Activated T-helper 1 cell treated with anti-CD3 and anti-CD28 coated beads, Interleukin-12 subunit alpha, Interleukin-12 subunit beta, Interleukin-2, Interleukin-4 antibody, amounts not matched to agents 30 ng/mL and 10 ng/mL and 1 ng/mL, durations not matched to agents 14 hours and 24 hours and 36 hours (primary cell): Measurements from ENCODE around the gene SUGCT. TPM values are rescaled to one million over a fixed set of nuclear protein-coding genes. Genes with fewer than 3 reads are reported as not detected.
"Not testable (repeated sequence)": the region's sequence is repeated elsewhere in the genome, so short reads cannot be mapped to it uniquely, and the experiment has no call there.

Source experiments
- DNase-seq: peaks from one replicate; pipeline ENCODE4 v3.0.0; 2021; ENCODE audit warnings: low spot score
- H3K27ac Mint-ChIP-seq: one replicate; pipeline ENCODE4 v1.8.0; 2021; ENCODE audit warnings: mild to moderate bottlenecking, mixed read lengths
- H3K27me3 Mint-ChIP-seq: one replicate; pipeline ENCODE4 v1.8.0; 2022; ENCODE audit warnings: mild to moderate bottlenecking, moderate library complexity, mixed read lengths; ENCODE audit not compliant: insufficient read depth
- H3K36me3 Mint-ChIP-seq: one replicate; pipeline ENCODE4 v1.8.0; 2021; ENCODE audit warnings: low read depth, mixed read lengths
- H3K4me1 Mint-ChIP-seq: one replicate; pipeline ENCODE4 v1.8.0; 2021; ENCODE audit warnings: low read depth, mixed read lengths
- H3K4me3 Mint-ChIP-seq: one replicate; pipeline ENCODE4 v1.8.0; 2021; ENCODE audit warnings: mild to moderate bottlenecking, moderate library complexity, mixed read lengths
- H3K9me3 Mint-ChIP-seq: one replicate; pipeline ENCODE4 v1.8.0; 2021; ENCODE audit warnings: mixed read lengths
- intact Hi-C: fragments of 100-400 bp; cut with micrococcal nuclease; formaldehyde crosslinking; loops from one replicate; pipeline ENCODE4 v1.15.1; 2024
- total RNA-seq: library from RNA; stranded (reverse); gene quantifications from 2 replicates; pipeline ENCODE4 v1.2.3, GENCODE V29; 2022

The SUGCT gene
- total RNA-seq, 1 donor from 2014 or later = not detected

DNA sequence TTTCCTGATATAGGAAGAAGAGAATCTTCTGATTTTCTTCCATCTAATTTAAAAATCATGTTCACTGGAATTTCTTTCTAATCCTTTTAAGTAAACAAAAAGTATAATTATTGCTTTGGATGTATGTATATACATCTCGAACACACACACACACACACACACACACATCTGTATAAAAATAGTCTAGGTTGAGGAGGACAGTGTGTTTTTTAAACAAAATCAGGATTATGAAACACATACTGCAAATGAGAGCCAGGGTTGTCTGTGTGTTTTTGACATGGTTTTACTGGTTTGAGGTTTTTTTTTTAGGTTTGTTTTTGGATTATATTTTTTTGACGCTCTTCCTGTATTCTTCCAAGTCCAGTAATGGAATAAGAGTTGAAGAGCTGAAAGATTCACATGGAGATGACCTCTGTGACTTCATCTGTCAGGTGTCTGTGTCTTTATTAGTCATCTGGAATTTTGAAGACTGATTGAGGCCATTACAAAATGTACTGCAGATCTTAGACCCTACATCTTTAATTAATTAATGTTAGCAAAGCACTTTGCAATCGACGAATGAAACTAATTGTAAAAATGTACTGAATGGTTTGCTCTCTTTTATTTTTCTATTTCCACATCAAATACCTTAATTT lies 237.1 kb downstream of the SUGCT start:
- Mint-ChIP-seq H3K27me3 (no peaks in the 10 kb centered on the region), H3K9me3 (peaks cover 4% of the 10 kb centered on the region), H3K4me1 (no peaks in the 10 kb centered on the region), H3K27ac (no peak overlapping the region), H3K4me3 (no peak overlapping the region), H3K36me3 (no peaks in the 10 kb centered on the region)
- intact Hi-C loops = no loop called here
- no peak for DNase-seq

DNA sequence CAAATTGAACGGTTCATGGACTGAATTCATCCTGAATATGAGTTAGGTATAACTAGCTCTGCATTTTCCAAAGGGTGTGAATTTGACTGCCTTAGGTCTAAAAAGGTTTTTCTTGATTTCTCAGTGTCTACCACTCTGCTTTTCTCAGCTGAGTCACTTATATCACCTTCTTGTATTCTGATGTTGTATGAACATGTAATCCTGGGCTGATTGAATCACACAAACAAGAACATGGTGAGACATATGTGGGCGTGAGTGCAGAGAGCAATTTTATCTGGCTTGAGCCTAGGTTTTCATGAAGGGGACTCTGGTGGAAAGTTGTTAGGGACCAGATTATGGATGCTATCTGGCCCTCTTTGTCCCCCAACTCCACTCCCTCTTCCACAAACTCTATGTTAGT lies 239.8 kb downstream of the SUGCT start:
- no peak overlapping the region for H3K4me3 Mint-ChIP-seq
- H3K4me1 Mint-ChIP-seq = no peaks in the 10 kb centered on the region
- no peak for DNase-seq
- H3K27ac Mint-ChIP-seq = no peak overlapping the region
- no peaks in the 10 kb centered on the region for H3K27me3 Mint-ChIP-seq
- H3K9me3 Mint-ChIP-seq = no peaks in the 10 kb centered on the region
- intact Hi-C loops = no loop called here
- no peaks in the 10 kb centered on the region for H3K36me3 Mint-ChIP-seq

DNA sequence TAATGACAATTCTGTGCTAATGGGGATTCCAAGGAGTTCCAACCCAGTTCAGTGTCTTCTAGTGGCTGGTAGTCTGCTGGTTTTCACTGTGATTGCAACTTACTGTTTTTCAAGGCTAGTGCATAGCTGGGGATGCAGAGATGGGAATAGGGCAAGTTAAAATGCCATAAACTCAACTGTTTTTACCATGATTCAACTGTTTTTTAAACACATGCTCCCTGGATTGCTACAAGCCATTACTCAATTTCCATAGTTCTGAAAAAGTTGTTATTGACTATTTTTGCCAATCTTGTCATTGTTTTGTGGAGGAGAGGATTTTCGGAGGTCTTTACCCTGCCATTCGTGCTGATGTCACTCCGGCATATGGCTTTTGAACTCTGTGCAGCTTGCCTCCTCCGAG lies 245.3 kb downstream of the SUGCT start:
- Mint-ChIP-seq H3K4me1 (no peaks in the 10 kb centered on the region), H3K9me3 (no peaks in the 10 kb centered on the region), H3K27me3 (peaks cover 2% of the 10 kb centered on the region), H3K36me3 (no peaks in the 10 kb centered on the region), H3K27ac (no peak overlapping the region), H3K4me3 (no peak overlapping the region)
- no peak for DNase-seq
- intact Hi-C loops = no loop called here

DNA sequence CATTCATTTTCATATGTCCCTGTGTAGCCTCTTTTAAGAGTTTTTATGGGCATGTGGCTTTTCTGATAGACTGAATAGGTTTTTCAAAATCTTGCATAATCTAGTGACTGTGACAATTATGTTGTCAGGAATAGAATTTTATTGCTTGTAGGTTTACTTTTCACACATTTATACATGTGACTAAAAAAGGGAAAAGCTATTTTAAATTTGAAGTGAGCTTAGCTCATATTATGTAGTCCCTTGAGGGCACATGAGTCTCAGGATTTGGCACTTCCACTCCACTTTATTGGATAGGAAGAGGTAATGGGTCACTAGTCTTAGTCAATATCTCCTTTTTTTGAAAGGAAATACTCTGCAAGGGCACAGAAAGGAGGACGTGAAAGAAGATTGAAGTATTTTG lies 247.3 kb downstream of the SUGCT start:
- Mint-ChIP-seq H3K27me3 (peaks cover 2% of the 10 kb centered on the region), H3K27ac (no peak overlapping the region), H3K4me3 (no peak overlapping the region), H3K9me3 (no peaks in the 10 kb centered on the region), H3K36me3 (no peaks in the 10 kb centered on the region), H3K4me1 (no peaks in the 10 kb centered on the region)
- intact Hi-C loops = no loop called here
- no peak for DNase-seq

DNA sequence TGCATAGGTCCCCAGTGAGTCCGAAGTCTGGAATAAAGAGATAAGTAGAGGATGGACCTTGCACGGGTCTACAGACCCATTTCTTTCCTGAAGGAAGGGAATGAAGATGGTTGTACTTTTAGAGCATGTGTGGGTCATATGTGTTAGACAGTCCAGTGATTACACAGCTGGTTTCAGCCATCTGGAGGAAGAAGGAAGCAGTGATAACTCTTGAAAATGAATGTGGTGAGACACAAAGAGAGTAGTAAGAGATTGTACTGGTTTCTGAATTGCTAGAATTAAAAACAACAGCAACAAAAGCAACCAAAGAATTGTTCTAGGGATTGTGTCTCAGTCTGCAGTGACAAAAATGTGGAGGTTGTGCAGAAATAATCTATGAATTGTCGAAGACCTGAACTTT lies 258.9 kb downstream of the SUGCT start:
- Mint-ChIP-seq H3K9me3 (no peaks in the 10 kb centered on the region), H3K27ac (no peak overlapping the region), H3K4me3 (no peak overlapping the region), H3K4me1 (no peaks in the 10 kb centered on the region), H3K27me3 (no peaks in the 10 kb centered on the region), H3K36me3 (no peaks in the 10 kb centered on the region)
- no peak for DNase-seq
- intact Hi-C loops = no loop called here

DNA sequence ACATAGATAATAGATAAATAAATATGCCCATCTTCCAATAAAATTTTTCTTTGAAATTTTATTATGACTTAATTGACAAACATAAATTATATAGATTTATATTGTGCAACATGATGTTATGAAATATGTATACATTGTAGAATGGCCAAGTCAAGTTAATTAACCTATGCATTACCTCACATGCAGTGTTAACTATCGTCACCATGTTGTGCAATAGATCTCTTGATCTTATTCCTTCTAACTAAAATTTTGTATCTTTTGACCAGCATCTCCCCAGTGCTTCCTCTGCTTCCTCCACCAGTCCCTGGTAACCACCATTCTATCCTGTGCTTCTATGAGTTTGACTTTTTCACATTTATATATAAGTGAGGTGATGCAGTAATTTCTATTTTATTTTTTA lies 259.6 kb downstream of the SUGCT start:
- no peaks in the 10 kb centered on the region for H3K9me3 Mint-ChIP-seq
- H3K27me3 Mint-ChIP-seq = no peaks in the 10 kb centered on the region
- no peak for DNase-seq
- H3K4me1 Mint-ChIP-seq = no peaks in the 10 kb centered on the region
- H3K4me3 Mint-ChIP-seq = no peak overlapping the region
- no peaks in the 10 kb centered on the region for H3K36me3 Mint-ChIP-seq
- intact Hi-C loops = no loop called here
- no peak overlapping the region for H3K27ac Mint-ChIP-seq

DNA sequence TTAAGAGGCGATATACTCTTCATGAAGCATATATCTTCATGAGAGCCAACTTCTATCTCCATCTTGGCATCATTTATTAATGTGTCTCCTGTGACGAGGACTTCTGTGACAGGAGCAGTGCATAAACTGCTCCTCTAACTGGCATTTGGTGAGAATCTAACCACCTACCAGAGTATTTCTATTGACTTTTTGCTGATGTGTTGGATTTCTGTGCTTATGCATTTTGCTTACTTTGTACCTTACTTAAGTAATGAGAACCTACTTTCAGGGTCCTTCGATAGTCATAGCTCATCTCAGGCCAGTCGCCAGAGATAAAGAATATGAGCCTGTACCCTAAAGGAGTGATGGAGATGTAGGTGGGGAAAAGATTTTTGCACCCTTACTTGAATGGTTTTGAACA lies 265.7 kb downstream of the SUGCT start:
- intact Hi-C loops = no loop called here
- Mint-ChIP-seq H3K27ac (no peak overlapping the region), H3K4me3 (no peak overlapping the region), H3K27me3 (no peaks in the 10 kb centered on the region), H3K9me3 (no peaks in the 10 kb centered on the region), H3K4me1 (no peaks in the 10 kb centered on the region), H3K36me3 (no peaks in the 10 kb centered on the region)
- no peak for DNase-seq

DNA sequence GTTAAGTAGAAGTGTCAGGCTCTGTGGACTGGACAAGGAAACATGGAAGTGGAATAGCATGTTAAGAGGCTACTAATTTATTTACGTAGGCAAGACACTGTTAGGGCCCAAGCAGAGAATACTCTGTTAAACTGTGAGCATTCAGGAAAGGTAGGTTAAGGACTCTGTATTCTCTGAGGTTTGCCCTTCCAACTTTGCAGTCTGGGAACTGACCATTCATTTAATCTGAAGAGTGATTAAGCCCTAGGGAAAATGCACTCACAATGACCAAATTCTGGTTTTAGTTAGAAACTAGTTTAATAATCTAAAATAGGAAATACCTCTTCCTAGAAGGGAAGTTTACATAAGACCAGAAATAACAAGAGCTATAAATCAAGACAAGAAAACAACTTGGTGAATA lies 266.6 kb downstream of the SUGCT start:
- H3K4me3 Mint-ChIP-seq = no peak overlapping the region
- no peaks in the 10 kb centered on the region for H3K9me3 Mint-ChIP-seq
- H3K4me1 Mint-ChIP-seq = no peaks in the 10 kb centered on the region
- no peak overlapping the region for H3K27ac Mint-ChIP-seq
- H3K27me3 Mint-ChIP-seq = no peaks in the 10 kb centered on the region
- no peaks in the 10 kb centered on the region for H3K36me3 Mint-ChIP-seq
- intact Hi-C loops = no loop called here
- DNase-seq = no peak

DNA sequence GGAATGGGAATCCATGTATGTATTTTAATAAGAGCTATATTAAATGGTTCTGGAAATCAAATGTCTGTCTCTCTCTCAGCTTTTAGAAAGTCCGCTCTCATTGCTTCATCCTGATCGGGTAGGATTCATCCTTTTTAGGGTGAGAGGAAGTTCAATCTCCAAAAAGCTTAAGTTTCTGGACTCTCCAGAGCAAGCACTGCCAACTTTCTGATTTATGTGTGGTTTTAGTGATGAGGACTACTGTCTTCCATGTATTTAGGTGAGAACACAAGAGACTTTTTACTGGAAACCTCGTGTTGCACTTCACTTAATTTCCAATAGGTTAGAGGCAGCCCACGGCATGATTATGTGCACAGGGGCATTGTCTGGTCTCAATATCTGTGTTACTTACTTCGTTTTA lies 267.9 kb downstream of the SUGCT start:
- DNase-seq = no peak
- no peaks in the 10 kb centered on the region for H3K27me3 Mint-ChIP-seq
- H3K9me3 Mint-ChIP-seq = no peaks in the 10 kb centered on the region
- intact Hi-C loops = no loop called here
- H3K27ac Mint-ChIP-seq = no peak overlapping the region
- no peaks in the 10 kb centered on the region for H3K4me1 Mint-ChIP-seq
- H3K36me3 Mint-ChIP-seq = no peaks in the 10 kb centered on the region
- H3K4me3 Mint-ChIP-seq = no peak overlapping the region

DNA sequence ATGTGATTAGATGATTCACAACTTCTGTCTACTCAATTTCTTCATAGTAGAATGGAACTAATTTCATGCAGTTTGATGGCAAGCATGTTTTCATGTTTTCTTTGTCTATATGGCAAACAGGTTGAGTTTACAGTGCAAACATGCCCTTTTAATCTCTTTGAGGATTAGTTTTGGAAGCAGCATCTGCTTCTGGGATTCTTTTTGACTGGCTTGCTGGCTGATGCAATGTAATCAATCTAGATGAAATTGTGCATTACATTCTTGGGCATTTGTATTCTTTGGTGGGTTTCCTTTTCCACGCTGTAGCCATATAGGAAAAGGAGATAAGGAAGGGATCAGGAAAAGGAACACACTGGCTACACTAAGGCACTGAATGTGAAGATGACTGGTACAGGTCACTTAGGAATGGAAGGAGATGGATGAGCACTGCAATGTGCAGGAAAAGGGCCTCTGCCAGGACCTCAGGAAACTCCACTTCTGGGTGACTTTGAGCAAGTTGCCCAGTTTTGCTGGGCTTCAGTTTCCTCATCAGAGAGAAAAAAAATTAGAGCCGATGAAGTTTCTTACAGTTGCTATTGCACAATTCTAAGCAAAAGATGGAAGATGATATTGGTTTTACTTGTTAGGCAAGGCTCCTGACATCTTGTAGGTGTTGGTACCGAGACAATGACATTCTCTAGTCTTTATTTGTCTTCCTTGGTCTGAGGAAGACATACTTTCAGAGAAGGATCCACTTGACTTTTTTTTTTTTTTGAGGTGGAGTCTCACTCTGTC lies 269.1 kb downstream of the SUGCT start:
- DNase-seq = no peak
- intact Hi-C loops = no loop called here
- no peak overlapping the region for H3K4me3 Mint-ChIP-seq
- no peaks in the 10 kb centered on the region for H3K27me3 Mint-ChIP-seq
- no peaks in the 10 kb centered on the region for H3K9me3 Mint-ChIP-seq
- no peak overlapping the region for H3K27ac Mint-ChIP-seq
- H3K36me3 Mint-ChIP-seq = no peaks in the 10 kb centered on the region
- H3K4me1 Mint-ChIP-seq = no peaks in the 10 kb centered on the region

DNA sequence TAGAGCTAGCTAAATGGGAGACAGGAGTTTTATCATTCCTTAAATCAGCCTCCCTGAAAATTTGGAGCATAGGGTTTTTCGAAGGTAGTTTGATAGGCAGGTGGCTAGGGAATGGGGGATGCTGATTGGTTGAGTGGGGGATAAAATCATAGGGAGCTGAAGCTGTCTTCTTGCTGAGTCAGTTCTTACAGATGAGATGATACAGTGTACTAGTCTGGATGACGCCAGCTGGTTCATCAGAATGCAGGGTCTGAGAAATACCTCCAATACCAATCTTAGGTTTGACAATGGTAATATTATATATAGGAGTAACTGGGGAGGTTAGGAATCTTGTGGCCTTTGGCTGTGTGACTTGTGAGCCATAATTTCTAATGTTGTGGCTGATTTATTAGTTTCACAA lies 271.2 kb downstream of the SUGCT start:
- Mint-ChIP-seq H3K27me3 (no peaks in the 10 kb centered on the region), H3K27ac (no peak overlapping the region), H3K36me3 (no peaks in the 10 kb centered on the region), H3K4me1 (no peaks in the 10 kb centered on the region), H3K9me3 (no peaks in the 10 kb centered on the region), H3K4me3 (no peak overlapping the region)
- DNase-seq = no peak
- intact Hi-C loops = no loop called here

DNA sequence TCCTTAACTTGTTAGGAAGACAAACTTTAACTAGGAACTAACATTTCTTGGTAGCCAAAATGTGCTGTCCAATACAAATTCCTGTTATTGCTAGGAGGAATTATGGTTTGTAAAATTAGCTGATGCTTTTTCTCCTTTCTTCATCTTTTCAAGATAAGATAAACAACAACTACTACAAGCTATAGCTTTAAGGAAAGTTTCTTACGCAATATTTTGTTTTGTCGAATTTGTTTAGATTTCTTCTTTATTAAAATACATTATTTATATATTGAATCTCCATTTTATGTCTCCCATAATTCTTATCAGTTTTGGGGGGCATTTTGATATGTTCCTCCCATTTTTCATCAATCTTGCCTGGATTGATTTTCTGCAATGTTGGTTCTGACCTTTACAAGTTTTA lies 277.5 kb downstream of the SUGCT start:
- Mint-ChIP-seq H3K9me3 (no peaks in the 10 kb centered on the region), H3K4me3 (no peak overlapping the region), H3K4me1 (no peaks in the 10 kb centered on the region), H3K36me3 (no peaks in the 10 kb centered on the region), H3K27me3 (no peaks in the 10 kb centered on the region), H3K27ac (no peak overlapping the region)
- intact Hi-C loops = no loop called here
- DNase-seq = no peak

DNA sequence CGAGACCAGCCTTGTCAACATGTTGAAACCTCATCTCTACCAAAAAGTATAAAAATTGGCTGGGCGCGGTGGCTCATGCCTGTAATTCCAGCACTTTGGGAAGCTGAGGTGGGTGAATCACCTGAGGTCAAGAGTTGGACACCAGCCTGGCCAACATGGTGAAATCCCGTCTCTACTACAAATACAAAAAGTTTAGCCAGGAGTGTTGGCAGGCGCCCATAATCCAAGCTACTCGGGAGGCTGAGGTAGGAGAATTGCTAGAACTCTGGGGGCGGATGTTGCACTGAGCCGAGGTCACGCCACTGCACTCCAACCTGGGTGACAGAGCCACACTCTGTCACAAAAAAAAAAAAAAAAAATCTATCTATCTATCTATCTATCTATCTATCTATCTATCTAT lies 279.9 kb downstream of the SUGCT start:
- intact Hi-C loops, H3K27me3 Mint-ChIP-seq, H3K9me3 Mint-ChIP-seq, H3K4me3 Mint-ChIP-seq, H3K27ac Mint-ChIP-seq, H3K4me1 Mint-ChIP-seq, H3K36me3 Mint-ChIP-seq, DNase-seq: not testable (repeated sequence)

DNA sequence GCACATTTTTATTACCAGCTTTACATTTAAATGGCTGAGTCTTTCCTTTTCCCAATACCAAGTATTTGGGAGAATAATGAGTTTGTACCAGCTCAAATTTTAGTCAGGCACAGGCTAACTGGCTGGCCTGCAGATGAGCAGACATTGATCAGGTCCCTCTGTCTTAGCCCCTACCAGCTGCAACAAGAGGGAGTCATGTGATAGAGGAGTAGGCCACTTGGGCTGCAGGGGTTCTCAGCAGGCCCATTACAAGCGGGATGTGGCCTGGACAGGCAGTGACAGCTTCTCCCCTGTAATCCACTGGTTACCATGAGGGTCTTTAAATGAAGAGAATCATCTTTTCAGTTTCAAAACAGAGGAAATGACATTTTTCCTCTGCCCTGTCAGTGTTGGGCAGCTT lies 283.6 kb downstream of the SUGCT start:
- H3K36me3 Mint-ChIP-seq = no peaks in the 10 kb centered on the region
- DNase-seq = no peak
- H3K9me3 Mint-ChIP-seq = no peaks in the 10 kb centered on the region
- H3K4me3 Mint-ChIP-seq = no peak overlapping the region
- intact Hi-C loops = no loop called here
- H3K27ac Mint-ChIP-seq = no peak overlapping the region
- no peaks in the 10 kb centered on the region for H3K4me1 Mint-ChIP-seq
- no peaks in the 10 kb centered on the region for H3K27me3 Mint-ChIP-seq
